ENCODE data around the gene PLEKHA8.

PLEKHA8 gene

GRCh38 chr7:30061786-30062185 is 33.6 kb downstream of the PLEKHA8 start:
- in situ Hi-C loops (cut with MboI; ENCODE audit: low sequenced_read_pairs), result loop anchor here (25.0 kb wide), 1 partner anchor 299 kb away; no protein-coding TSS in a partner anchor

- in situ Hi-C loops (cut with MboI; ENCODE audit: low sequenced_read_pairs), result loop anchor here (25.0 kb wide), 1 partner anchor 300 kb away; no protein-coding TSS in a partner anchor
Observed at GRCh38 chr7:30062587-30062986, 34.4 kb downstream of the PLEKHA8 start.

DNA sequence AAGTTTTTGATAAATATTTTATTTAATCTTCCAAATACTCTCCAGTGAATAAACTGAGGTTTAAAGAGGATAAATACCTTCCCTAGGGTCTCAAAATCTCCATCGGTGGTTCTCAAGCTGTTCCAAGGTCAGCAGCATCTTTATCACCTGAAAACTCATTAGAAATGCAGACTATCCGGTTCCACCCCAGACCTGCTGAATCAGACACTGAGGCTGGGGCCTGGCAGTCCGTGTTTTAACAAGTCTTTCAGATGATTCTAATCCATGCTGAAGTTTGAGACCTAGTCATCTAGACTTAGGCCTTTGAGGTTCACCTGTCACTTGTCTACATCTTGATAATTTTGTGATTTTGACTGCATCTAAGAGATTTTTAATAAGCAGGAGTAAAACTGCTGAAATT is 37.5 kb downstream of the PLEKHA8 start:
- in situ Hi-C loops (cut with MboI; ENCODE audit: low sequenced_read_pairs), result loop anchor here (25.0 kb wide), 1 partner anchor 303 kb away; no protein-coding TSS in a partner anchor

GRCh38 chr7:30066687-30067086 is 38.5 kb downstream of the PLEKHA8 start:
- in situ Hi-C loops (cut with MboI; ENCODE audit: low sequenced_read_pairs), result loop anchor here (25.0 kb wide), 1 partner anchor 304 kb away; no protein-coding TSS in a partner anchor

GRCh38 chr7:30068117-30068516 is 39.9 kb downstream of the PLEKHA8 start:
- in situ Hi-C loops (cut with MboI; ENCODE audit: low sequenced_read_pairs), result loop anchor here (25.0 kb wide), 1 partner anchor 306 kb away; no protein-coding TSS in a partner anchor

- in situ Hi-C loops (cut with MboI; ENCODE audit: low sequenced_read_pairs), result loop anchor here (25.0 kb wide), 1 partner anchor 307 kb away; no protein-coding TSS in a partner anchor
Observed at GRCh38 chr7:30069096-30069867, 41.1 kb downstream of the PLEKHA8 start.

DNA sequence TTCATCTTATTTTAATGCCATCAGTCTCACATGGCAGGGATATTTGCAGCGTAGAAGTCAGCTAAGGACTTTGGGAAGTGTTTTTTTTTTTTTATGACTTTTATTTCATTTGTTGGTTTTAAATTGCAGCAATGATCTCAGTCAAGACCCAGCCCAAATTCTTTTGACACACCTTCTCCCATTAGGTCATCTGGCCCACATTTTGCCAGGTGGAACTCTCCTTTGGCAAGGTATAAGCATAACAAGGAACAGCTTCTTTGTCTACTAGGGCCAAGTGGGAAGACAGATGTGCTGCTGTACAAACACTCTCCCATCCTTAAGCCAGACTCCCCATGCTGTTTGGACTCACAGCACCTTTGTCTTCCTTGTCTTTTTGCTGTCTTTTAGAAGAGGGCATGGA is 41.8 kb downstream of the PLEKHA8 start:
- in situ Hi-C loops (cut with MboI; ENCODE audit: low sequenced_read_pairs), result loop anchor here (25.0 kb wide), 1 partner anchor 308 kb away; no protein-coding TSS in a partner anchor

GRCh38 chr7:30072735-30073134 is 44.5 kb downstream of the PLEKHA8 start:
- in situ Hi-C loops (cut with MboI; ENCODE audit: low sequenced_read_pairs), result loop anchor here (25.0 kb wide), 1 partner anchor 310 kb away; no protein-coding TSS in a partner anchor

DNA sequence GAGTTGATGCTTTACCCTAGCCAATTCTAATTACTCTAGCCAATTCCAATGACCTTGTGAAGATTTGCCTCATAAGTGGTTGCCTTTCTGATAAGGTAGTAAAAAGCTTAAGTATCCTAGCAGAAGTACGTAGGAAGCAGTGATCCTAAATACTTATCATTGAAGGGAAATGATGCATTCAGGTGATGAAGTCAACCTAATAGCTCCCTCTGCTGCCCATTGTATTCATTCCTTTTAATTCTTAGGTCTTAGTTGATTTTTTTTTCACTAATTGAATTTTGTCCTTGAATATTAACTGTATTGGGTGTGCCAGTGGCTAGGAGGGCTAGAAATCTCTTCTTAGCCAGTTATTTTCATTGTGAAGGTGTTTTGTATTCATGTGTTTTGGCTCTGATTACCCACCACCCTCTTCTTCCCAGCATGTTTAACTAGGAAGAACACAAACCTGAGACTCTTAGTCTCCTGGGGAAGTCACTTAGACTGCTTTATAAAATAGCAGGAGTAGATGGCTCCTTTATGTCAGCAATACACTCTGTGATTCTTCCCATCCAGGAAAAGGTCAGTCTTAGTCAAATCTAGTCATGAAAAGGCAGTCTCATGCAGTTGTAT is 46.3 kb downstream of the PLEKHA8 start:
- in situ Hi-C loops (cut with MboI; ENCODE audit: low sequenced_read_pairs), result loop anchor here (25.0 kb wide), 1 partner anchor 312 kb away; no protein-coding TSS in a partner anchor

GRCh38 chr7:30076411-30076810 is 48.2 kb downstream of the PLEKHA8 start:
- in situ Hi-C loops (cut with MboI; ENCODE audit: low sequenced_read_pairs), result no loop called here

DNA sequence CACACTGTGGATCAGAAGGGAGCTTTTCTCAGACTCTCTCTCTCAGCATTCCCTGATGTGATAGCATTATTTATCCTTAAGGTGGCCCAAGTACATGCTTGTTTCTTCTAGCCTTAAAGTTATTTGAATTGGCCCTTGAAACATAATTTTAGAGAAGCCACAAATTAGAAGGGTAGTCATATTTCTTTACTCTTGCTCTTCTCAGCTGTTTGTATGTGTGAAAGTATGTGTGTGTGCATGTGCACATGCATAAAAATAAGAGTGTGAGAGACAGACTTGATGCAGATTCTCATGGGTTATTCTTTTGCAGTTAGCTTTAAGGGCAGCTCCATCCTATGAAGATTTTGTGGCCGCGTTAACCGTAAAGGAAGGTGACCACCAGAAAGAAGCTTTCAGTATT is 50.1 kb downstream of the PLEKHA8 start:
- in situ Hi-C loops (cut with MboI; ENCODE audit: low sequenced_read_pairs), result no loop called here

GRCh38 chr7:30079880-30080279 is 51.7 kb downstream of the PLEKHA8 start:
- in situ Hi-C loops (cut with MboI; ENCODE audit: low sequenced_read_pairs), result no loop called here

DNA sequence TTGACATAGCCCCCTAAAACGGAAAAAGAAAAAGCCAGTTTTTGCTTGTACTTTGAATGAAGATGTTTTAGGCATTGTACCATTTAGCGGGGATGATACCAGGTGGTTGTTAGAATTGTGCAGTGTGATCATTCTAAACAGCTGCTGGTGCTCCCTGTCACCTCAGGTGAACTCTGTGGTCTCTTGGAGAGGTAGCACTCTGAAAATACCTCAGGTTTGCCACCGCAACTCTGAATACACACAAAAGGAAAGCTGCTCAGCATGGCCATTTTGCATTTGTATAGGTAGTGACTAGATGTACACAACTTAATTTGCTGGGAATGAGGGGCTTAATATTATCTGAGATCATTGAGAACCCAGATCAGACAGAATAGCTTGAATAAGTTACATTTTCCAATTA is 52.6 kb downstream of the PLEKHA8 start:
- in situ Hi-C loops (cut with MboI; ENCODE audit: low sequenced_read_pairs), result no loop called here

GRCh38 chr7:30082686-30083085 is 54.5 kb downstream of the PLEKHA8 start:
- in situ Hi-C loops (cut with MboI; ENCODE audit: low sequenced_read_pairs), result no loop called here

- in situ Hi-C loops (cut with MboI; ENCODE audit: low sequenced_read_pairs), result no loop called here
Observed at GRCh38 chr7:30083334-30083733, 55.1 kb downstream of the PLEKHA8 start.

- in situ Hi-C loops (cut with MboI; ENCODE audit: low sequenced_read_pairs), result no loop called here
Observed at GRCh38 chr7:30084212-30084611, 56.0 kb downstream of the PLEKHA8 start.

DNA sequence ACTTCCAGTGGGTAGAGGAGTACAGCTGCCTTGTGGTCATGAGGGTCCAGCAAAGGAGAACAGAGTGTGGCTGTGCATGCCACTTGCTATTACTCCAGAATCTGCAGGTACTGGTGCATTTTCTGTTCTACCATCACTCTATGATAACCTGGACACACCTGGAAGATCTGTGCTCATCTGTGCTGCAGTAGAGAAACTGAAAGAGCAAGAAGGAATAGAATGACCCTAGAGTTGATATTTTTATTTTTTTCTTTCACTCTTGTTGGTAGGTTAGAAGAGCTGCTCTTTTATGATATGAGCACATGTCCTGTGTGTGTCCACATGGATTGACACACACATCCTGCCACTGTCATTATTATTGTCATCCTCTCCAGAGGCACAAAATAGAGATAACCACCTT is 58.3 kb downstream of the PLEKHA8 start:
- in situ Hi-C loops (cut with MboI; ENCODE audit: low sequenced_read_pairs), result no loop called here

- in situ Hi-C loops (cut with MboI; ENCODE audit: low sequenced_read_pairs), result no loop called here
Observed at GRCh38 chr7:30087371-30087770, 59.2 kb downstream of the PLEKHA8 start.

- in situ Hi-C loops (cut with MboI; ENCODE audit: low sequenced_read_pairs), result no loop called here
Observed at GRCh38 chr7:30088362-30088761, 60.1 kb downstream of the PLEKHA8 start.

DNA sequence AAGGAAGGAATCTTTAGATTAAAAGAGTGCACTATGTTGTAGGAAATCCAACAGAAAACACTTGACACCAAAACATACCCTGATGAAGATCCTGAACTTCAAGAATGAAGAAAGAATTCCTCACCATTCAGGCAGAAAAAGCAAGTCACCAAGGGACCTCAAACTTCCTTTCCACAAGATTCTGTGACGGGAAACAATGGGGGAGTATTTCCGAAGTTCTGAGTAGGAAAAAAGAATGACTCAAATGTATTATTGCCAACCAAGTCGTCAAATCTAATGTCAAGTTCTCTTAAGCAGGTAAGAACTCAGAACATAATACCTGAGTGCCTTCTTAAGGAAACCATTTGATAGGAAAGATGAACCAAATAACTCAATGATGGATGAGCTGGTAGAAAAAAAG is 61.9 kb downstream of the PLEKHA8 start:
- in situ Hi-C loops (cut with MboI; ENCODE audit: low sequenced_read_pairs), result no loop called here

DNA sequence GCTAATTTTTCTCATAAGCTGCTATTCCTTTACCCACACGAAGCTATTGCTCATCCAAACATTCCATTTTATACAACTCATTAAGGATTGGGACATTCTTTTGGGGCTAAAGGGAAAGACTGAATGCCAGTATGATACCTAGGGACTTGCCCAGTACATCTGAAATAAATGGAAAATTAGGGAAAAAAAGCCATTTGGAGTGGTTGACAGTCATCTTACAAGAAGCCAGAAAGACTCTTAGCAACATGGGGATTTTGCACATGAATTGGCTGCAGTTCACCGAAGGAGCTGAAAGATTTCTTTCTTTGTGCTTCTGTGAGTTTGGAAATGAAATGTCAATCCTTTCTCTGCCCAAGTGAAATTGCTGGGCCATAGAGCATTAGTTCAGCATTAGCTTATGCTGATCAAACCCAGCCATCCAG is 63.3 kb downstream of the PLEKHA8 start:
- in situ Hi-C loops (cut with MboI; ENCODE audit: low sequenced_read_pairs), result no loop called here

- in situ Hi-C loops (cut with MboI; ENCODE audit: low sequenced_read_pairs), result no loop called here
Observed at GRCh38 chr7:30091987-30092386, 63.8 kb downstream of the PLEKHA8 start.

Measured in HL-60/S4 (cell line).